HG02852 (cell line): ENCODE data around the gene PLXNB3.
A peak's percentile ranks its signal among the peaks of the same experiment; 100 is the strongest.

Experiments used
- ATAC-seq: cut with Tn5 transposase; IDR thresholded peaks from one replicate; pipeline ENCODE4 v1.9.1; 2021; ENCODE audit warnings: mild to moderate bottlenecking, moderate library complexity; ENCODE audit not compliant: unreplicated experiment

The PLXNB3 gene

DNA sequence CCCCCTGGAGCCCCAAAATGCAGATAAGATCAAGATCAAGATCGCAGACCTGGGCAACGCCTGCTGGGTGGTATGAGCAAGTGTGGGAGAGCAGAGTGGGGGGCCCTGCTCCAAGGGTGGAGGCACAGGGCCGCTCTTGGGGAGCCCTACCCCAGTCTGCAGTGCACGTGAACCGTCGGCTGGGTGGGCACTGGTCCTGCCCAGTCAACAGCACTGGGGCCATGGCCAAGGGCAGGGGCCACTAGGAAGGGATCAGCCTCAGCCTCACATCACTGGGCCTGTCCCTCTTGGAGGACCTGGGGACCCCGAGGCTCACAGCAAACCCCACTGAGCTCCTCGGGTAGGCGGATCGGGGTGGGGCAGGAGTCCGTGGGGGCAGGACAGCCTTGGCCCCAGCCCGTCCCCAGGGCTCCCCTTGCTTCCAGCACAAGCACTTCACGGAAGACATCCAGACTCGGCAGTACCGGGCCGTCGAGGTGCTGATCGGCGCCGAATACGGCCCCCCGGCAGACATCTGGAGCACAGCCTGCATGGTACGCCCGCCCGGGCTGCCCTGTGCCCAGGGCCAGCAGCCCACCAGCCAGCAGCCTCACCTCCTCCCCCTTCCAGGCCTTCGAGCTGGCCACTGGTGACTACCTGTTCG, 20.4 kb downstream of the PLXNB3 start:
- no peak for ATAC-seq

DNA sequence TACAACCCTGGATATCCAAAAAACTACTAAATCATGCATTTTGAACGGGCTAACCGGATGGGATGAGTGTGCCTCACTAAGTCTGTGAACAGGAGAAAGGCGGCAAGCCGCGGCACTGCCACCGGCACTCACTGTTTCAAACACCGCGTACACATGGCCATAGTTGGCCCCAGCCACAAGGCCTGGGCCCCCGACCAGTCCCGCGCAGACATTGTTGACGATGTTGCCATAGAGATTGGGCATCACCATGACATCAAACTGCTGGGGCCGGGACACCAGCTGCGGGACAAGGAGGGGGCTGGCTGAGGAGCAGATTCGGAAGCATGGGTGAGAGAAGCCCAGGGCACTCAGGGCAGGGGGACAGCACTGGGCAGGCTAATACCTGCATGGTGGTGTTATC, 22.6 kb downstream of the PLXNB3 start:
- no peak for ATAC-seq

DNA sequence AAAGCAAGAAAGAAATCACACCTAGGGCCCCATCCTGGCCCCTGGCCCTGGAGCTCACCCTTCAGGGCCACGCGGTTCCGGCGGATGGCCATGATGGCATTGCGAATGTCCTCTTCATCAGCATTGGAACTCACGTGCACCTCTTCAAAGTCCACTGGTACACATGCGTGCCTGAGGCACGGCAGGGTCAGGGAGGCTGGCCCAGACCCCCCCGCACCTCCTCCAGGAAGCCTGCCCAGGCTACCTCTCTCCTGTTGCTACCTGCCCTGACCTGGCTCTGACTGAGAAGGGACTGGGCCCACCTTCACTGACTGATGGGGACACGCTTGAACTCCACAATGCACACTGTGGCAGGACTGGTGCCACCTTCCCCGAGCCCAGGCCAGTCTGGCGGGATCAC, 25.6 kb downstream of the PLXNB3 start:
- ATAC-seq, result no peak

DNA sequence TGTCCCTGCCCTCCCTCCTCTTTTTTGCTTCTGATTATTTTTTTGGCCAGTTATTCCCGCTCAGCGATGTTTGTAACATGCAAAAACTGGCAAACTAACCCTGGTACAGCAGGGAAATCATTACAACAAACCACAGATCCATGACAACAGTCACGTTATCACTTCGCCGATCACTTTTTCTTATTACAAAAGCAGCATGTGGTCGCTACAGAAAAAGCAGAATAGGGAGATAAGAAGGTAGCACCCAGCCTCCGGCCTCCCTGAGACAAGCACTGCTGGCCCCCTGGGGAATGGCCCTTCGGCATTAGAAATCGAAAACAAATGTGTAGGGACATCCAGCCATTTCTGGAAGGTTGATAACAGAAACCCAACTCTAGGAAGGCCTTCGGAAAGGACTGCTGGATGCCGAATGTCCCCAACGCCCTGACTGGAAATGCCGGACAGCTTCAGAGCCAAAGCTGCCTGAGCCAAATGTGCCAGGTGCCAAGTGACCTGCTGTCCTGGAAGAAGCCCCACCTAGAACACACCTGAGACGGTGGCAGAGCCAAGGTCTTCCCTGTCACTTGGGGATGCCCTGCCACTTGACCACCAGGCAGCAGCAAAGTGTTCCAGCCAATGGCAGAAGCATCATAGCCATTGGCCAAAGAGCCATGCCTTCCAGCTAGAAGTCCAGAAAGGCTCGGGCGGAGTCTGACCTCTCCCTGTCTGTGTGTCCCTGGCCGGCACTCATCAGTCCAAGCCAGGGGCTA, 27.2 kb downstream of the PLXNB3 start:
- ATAC-seq, result no peak

DNA sequence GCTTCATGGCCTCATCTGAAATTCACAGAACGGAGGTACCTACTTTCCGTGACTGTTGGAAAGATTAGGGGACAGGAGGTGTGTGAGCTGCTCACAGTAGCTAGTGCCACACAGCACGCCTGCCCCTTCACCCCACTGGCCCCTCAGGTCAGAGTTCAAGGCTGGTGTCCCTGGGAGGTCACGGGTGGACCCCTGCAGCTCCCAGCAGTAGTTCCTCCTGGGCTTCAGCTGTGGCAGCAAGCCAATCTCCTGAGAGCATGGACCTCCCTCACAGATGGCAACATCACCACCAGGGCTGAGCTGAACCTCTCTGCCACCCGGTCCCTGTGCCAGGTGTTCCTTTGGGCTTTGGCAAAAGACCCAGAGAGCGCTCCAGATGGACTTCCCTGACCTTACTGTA, 28.3 kb downstream of the PLXNB3 start:
- ATAC-seq, result no peak

DNA sequence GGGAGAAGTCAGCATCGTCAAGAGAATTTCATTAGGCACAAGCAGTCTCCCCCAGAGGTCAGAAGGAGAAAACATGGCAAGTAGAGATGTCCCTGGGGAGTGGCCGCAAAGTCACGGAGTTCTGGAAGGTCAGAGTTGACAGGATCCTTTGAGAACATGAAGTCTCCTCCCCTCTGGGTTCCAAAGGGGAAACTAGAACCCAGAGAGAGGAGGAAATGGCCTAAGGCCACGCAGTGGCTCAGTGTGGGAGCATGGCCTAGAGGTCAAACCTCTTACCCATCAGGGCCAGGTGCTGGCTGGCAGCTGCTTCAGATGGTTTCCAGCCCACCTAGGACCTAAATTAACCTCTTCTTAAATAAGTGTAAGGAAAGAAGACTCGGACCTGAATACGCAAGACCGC, 29.2 kb downstream of the PLXNB3 start:
- ATAC-seq, result no peak

DNA sequence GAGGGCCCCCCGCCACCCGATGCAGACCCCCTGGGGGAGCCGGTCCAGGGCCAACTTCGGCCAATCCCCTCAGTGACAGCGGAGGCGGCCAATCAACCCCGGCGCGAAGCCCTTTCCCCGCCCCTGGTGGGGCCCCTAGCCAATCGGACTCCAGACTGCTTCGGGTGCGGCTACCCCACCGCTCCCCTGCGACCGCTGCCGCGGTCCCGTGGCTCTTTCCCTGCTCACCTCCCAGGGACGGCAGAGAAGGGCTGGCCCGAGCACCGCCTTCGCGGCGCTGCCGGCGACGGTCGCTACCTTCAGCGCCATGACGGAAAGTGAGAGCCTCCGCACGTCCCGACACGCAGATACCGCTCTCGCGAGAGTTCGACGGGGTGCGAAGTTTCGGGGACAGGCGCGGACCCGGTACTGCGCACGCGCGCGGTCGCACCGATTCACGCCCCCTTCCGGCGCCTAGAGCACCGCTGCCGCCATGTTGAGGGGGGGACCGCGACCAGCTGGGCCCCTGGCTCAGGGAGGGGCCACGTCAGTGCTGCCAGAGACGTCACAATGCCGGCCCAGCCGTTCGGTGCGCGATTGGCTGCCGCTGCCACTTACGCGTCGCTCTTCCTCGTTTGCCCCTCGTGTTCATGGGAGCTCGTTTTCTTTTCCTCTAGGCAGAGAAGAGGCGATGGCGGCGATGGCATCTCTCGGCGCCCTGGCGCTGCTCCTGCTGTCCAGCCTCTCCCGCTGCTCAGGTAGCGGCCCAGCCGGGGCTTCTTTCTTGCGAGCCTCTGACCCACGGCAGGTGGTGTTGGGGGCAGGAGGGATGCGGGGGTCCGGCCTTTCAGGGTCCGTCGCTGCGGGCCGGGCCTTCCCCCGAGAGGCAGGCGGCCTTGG, 30.2 kb downstream of the PLXNB3 start, which contains the start of the genes IDH3G and SSR4:
TSS of gene IDH3G (minus strand) at position 358 of the 879 bp plus-strand sequence. CDS start at position 309, 49 bp downstream.
TSS of gene SSR4 (plus strand) at position 651 of the 879 bp plus-strand sequence. CDS start at position 671, 20 bp downstream.
- peak; percentile 85 for ATAC-seq

DNA sequence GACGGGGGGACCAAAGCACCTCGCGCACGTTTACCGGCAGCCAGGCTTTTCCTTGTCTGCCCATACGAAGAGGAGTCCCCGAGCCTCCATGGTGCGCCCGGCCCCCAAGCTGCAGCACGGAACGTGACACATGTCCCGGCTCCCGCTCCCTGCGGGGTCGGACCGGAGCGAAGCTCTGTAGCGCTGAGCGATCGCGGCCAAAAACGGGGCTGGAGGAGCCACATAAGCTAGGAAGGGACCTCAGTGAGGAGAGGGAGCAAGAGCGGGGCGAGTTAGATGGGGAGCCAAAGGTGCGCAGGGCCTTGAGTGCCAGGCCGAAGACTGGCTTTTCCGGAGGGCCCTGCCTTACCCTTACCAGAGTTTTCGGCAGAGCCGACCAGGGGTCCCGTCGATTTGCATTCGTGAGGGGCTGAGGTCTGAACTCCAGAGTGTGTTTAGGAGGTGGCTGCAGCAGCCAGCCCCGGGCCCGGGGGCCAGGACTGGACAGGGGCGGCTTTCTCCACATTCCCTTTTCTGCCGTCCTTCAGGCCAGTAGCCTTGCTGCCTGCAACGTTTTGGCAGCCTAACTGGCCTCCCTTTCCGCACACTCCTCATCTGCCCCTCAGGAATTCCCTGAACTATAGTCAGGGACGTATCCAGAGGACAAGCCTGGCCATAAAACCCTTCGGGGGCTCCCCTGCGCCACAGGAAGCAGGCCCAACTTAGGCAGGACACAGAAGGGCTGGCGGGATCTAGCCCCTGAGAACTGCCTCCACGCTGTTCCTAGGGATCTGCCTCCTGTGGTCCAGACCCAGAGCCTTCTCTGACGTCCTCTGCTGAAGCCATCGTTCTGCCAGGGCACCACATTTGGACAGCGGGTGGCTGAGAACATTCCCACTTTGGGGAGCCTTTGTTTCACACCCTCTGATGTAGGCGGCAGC, 31.1 kb downstream of the PLXNB3 start:
- no peak for ATAC-seq

DNA sequence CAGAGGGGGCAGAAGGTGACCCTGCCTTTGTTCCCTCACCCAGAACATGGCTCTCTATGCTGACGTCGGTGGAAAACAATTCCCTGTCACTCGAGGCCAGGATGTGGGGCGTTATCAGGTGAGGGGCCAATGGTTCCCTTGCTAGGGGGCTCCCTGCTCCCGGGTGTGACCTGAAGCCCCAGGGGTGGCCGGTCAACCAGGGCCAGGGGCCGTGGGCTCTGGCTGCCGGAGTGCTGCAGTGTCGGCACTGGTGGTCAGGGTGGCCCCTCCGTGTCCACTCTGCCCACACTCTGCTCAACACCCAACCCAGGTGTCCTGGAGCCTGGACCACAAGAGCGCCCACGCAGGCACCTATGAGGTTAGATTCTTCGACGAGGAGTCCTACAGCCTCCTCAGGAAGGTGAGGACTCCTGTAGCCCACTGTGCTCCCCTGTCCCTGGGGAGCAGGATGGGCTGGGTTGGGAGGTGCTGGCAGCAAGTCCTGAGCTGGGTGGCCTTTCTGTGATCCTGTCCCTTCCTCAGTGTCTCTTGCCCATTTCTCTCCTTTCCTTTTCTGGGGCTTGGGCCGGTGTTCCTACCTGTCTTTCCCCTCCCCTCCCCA, 33.5 kb downstream of the PLXNB3 start:
- ATAC-seq, result no peak

DNA sequence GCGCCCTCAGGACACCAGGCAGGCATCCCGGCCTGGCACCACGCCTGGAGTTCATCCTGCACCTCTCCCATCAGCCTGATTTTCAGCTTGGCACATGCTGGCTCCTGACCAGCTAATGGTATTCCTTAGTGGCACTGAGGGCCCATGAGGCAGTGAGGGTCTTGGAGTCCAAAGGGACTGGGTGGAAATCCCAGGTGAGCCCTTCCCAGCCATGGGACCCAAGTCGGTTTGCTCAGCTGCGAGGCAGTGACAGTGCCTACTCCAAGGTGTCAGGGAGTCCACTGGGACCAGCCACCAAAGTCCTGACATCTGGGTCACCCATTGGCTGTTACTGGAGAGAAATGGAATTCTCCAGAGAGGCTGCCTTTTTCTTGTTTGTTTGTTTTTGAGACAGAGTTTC, 35.3 kb downstream of the PLXNB3 start:
- no peak for ATAC-seq

DNA sequence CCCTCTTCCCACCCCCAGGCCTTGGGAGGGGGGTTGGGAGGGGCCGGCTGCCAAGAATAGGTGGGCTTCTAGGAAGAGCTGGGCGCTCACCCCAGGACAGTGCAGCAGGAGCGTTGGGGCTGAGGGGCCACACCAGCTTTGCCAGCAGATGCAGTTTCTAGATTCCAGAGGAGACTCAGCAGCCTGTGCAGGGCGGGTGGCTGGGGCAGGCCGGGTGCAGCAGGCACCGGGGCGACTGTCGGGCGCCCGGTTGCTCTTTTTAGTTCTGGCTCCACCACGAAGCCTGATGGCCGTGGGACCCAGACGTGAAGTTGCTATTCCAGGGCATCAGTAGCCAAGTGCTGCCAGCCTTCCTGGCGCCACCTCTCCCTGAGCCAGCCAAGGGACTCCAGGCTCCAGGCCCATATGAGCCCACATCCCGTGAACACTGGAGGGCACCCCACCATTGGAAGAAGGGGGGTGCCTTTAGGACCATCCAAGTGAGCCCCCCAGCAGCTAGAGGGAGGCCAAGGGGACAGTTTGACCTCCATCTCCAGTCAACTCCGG, 36.2 kb downstream of the PLXNB3 start:
- no peak for ATAC-seq

DNA sequence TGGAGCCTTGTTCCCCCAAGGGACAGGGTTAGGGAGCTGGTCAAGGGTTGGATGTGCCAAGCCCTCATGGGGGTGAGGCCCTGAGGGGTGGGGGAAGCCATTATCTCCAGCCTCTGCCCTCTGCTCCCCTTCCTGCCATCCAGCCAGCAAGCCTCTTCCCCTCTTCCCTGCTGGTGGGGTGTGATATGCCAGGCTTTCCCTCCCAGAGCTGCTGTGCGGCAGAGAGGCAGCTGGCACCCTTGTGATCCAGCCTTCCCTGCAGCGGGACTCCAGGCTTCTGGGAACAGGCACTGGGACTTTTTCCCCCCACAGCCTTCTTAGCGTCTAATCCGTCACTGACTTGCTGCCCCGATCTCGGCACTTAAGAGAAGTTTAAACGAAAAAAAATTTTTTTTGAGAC, 36.7 kb downstream of the PLXNB3 start:
- no peak for ATAC-seq

DNA sequence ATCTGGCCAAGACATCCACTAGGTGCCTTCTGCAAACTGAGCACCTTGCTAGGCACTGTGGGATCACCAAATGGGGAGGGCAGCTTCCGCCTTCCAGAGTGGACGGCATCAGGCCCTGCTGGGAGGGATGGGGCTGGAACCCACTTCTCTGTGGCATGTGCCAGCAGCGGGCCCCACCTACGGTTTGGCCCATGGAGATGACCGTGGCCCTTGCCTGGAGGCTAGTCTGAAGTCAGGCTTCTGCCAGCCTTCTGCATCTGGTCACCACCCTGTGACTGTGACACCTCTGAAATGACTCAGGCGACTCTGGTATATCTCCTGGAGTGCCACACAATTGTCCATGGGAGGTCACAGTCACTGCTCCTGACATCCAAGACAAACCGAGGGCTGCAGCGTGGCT, 37.6 kb downstream of the PLXNB3 start:
- ATAC-seq, result no peak

DNA sequence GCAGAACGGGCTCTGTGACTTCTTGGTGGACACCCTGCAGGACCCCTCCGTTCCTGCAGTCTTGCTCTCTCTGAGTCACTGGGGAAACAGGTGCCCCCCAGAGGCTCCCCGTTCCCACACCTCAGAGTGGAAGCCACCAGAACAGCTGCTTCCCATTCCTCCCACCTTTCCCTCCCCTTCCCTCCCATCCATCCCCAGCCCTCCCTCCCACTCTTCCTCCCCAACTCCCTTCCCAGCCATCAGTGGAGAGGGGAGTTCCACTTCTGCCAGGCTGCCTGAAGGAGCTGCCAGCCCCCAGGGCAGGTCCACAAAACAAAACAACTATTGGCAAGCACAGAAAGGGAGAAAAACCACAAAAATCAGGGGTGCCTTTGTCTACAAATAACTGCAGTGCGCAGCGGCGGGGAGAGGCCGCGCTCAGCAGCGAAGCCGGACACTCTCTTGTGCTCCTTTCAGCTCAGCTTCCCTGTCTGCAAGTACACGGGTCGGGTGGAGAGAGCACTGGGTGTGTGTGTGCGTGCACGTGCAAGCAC, 38.5 kb downstream of the PLXNB3 start:
- no peak for ATAC-seq

DNA sequence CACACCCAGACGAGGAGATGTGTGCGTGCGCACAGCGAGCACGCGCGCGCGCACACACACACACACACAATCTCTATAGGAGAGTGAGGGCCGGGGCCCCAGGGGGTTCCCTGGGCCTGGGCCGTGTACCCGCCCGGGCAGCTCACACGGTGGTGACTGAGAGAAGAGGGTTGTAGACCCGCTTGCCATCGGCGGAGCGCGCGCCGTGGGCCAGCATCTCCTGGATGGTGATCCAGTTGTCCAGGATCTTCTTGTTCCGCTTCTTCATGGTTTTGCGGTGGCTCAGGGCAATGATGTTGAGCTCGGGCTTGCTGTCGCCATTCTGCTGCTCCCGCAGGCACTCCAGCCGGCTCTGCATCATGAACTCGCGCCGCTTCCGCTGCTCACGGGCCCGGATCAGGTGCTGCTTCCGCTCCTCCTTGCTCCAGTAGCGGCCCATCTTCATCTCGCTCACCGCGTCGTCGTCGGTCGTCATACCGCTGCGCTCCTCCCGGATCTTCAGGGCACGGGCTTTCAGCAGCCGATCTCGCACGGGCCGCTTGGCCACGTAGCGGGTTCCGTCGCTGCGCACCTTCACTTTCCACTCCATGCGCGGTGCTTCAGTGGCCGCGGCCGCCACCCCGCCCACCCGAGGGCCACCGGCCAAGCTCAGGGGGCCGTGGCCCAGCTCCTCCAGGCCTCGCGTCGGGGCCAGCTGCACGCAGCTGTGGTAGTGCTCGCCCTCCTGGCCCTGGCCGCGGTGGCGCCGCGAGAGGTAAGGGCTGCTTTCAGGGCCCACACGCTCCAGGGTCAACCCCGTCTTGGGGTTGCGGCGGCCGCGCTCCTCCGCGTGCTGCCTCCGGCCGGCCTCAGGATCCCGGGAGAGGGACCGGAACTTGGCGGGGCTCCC, 39.4 kb downstream of the PLXNB3 start:
- no peak for ATAC-seq

DNA sequence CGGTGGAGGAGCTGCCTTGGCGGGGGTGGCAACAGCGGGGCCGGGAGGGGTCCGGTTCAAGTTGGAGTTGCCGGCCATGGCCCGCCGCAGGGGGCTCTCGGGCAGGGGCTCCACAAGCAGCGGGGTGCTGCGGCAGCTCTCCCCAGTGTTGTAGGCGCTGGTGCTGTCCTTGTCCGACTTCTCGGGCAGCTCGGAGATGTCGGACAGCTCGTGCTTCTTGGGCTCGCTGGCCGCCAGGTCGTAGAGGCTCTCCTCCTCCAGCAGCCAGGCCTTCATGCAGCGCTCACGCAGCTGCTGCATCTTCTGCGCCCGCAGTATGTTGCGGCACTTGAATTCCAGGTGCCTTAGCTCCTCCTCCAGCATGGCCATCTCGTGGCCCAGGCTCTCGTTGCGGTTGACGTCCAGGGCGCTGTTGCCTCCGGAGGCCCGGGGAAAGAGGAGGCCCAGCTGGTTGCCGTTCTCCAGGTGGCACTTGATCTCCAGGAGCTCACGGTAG, 40.1 kb downstream of the PLXNB3 start:
- ATAC-seq, result no peak

DNA sequence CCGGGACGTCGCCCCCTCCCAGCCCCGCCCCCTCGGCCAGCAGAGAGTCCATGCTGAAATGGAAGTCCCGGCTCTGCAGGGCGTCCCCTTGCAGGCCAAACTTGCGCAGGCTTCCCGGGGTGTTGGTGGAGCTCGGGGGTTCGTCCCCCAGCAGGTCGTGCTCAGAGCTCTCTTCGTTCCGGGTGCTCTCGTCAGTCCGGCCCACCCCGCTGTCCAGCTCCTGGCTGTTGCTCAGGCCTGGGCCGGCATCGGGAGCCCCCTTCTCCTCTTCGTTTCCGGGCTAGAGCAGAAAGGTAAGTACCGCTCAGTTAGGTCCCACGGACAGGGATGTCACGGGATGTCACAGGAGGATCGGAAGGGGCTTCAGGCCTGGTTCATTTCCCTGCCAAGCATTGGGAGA, 40.6 kb downstream of the PLXNB3 start:
- no peak for ATAC-seq

DNA sequence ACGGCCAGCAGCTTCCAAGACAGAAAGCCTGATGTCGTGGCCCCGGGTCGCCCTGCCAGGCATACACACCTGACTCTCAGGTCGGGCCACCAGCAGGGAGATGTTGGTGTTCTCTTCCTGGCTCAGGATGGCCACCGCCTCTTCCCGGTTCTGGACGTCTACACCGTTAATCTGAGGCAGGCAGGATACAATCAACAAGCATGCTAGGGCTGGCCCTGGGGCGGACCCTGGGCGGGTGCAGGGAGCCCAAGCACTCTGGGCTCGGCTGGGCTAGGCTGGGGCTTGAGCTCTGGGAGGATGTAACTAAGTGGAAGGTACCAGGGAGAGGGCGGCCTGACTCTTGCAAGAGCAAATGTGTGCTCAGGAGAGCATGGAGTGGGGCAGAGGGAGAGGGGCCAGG, 41.4 kb downstream of the PLXNB3 start:
- no peak for ATAC-seq
